Stomach (tissue), 4 donors: ENCODE results near the gene ADAD2.

Experiments used
- CTCF ChIP-seq, 7 experiments: fragments of 450-650 bp in 4 of 7; fragments of 200-600 bp in 3 of 7; sonication (generic) in 3 of 7; IDR thresholded peaks; one replicate each; pipeline ENCODE4 v1.5.1; 2016 to 2019; ENCODE audit warnings: antibody characterized with exemption in 7 of 7, control low read depth in 2 of 7, mild to moderate bottlenecking in 1 of 7
- POLR2A ChIP-seq, 4 donors: fragments of 450-650 bp; IDR thresholded peaks; one replicate each; pipeline ENCODE4 v1.6.1; 2016; ENCODE audit warnings: antibody characterized with exemption in 4 of 4, control low read depth in 2 of 4, mild to moderate bottlenecking in 1 of 4, moderate library complexity in 1 of 4
- POLR2AphosphoS5 ChIP-seq, 3 donors: sonication (generic); formaldehyde crosslinking; IDR thresholded peaks; one replicate each; pipeline ENCODE4 v1.6.1; 2016; ENCODE audit warnings: antibody characterized with exemption in 3 of 3

- TF ChIP-seq CTCF (IDR thresholded peaks at IDR 0.05) (no peak), POLR2A (IDR thresholded peaks at IDR 0.05) (no peak), POLR2AphosphoS5 (IDR thresholded peaks at IDR 0.05) (no peak)
These were observed 11.2 kb upstream of the ADAD2 start for GRCh38 chr16:84179612-84180320.
